IPS DF 19.7 (cell line): Measurements from ENCODE around the gene MSRB3.
"Not testable (repeated sequence)": the region's sequence is repeated elsewhere in the genome, so short reads cannot be mapped to it uniquely, and the experiment has no call there.

Experiments used
- DNase-seq: peaks from one replicate; pipeline ENCODE4 v3.0.0-alpha.2; 2013; ENCODE audit warnings: low read depth, low spot score

Gene MSRB3

GRCh38 chr12:65287426-65287825, 8.9 kb downstream of the MSRB3 start:
- no peak for DNase-seq

DNA sequence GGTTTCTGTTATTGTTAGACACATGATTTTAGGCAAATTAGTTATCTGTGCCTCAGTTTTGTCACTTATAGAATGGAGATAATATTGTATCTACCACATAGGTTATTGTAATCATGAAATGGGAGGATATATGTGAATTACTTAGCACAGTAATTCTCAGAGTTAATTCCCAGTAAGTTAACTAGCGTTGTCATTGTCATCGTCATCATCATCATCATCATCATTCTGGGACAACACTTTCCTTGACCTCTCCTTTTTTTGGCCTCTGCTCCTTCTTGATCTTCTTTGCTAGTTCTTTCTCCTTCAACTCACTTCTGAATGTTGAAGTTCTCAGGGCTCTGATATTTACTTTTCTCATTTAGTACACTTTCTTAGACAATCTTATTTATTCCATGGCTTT, 13.8 kb downstream of the MSRB3 start:
- no peak for DNase-seq

- no peak for DNase-seq
Observed at GRCh38 chr12:65293735-65294134, 15.3 kb downstream of the MSRB3 start.

GRCh38 chr12:65294641-65295262, 16.3 kb downstream of the MSRB3 start:
- no peak for DNase-seq

DNA sequence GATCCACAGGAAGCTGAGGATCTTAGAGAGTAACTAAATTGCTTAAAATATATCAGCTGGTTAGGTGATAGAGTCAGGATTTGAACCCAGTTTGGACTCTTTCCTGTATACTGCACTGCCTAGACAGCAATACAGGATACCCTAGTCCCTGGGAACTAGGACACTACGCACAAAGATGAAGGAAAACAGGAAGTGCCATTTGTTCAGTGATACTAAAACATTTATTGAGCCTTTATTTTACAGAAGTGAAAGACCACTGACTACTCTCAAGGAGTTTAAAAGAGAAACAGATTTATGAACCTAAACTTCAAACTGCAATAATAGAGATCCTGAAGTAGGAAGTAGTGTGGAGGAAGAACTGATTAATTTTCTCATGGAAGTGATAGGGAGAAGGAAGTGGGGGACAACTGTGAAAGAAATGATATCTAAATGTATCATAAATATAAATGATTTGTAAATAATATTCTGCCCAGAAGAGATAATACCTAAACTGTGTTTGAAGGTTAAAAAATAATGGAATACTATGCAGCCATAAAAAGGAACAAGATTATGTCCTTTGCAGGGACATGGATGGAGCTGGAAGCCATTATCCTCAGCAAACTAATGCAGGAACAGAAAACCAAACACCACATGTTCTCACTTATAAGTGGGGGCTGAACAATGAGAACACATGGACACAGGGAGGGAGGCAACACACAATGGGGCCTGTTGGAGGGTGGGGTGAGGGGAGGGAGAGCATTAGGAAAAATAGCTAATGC, 18.2 kb downstream of the MSRB3 start:
- no peak for DNase-seq

DNA sequence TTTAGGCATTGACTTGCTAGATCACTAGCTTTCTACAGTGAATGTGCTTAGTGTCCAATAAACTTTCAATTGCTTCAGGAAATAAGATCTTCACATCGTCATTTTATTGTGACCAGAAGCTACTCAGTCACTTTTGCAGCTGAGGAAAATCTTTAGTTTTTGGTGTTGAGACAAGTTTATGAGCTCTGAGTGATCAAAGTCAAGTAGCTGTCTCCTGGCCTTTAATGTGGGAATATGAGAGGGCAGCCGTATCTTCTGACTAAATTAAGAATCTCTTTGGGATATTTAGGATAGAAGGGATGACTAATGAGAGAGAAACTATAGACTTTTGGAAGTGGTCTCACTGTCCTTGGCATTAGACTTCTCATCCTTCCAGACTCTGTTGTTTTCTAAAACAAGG, 21.6 kb downstream of the MSRB3 start:
- no peak for DNase-seq

DNA sequence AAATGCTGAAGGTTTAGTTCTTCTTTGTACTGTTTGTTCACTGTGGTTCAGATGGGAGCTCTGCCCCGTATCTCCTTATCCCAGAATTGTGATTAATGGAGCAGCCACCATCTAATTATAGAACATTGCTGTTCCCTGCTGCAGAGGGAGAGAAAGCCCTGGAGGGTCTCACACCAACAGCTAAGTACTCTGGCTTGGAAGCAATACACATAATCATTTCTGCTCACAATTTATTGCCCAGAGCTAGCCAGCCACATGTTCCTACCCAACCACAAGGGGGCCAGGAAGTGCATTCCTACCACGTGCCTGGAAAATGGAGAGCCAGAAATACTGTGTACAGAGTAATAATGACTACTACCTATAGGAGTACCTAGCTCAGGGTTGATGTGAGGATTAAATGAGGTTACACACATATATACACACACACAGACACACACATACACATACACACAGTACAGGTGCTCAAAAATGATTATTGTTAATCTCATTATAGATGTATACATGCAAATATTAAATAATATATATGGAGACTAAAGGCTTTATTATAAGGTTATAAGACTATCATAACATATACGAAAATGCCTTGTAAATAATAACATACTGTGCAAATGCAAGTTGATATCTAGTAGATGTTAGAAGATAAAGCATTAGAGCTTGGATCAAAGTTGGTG, 22.3 kb downstream of the MSRB3 start:
- DNase-seq, result no peak

DNA sequence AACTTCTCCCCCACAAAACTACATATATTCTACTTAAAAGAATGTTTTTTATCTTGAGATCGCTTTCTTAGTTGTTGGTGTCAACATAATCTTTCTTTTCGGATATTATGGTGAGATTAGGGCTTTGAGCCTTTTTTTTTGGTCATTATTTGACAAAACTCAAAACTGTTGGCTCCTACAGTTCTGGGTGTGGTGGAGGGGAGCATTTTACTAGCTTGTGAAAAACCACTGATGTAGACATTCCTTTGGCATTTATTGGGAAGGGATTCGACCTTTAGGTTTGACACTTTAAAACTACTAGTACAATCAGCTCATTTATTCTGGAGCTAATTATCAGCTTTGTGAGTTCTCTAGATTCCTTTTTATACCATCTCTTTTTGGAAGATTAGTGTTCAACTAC, 24.4 kb downstream of the MSRB3 start:
- no peak for DNase-seq

DNA sequence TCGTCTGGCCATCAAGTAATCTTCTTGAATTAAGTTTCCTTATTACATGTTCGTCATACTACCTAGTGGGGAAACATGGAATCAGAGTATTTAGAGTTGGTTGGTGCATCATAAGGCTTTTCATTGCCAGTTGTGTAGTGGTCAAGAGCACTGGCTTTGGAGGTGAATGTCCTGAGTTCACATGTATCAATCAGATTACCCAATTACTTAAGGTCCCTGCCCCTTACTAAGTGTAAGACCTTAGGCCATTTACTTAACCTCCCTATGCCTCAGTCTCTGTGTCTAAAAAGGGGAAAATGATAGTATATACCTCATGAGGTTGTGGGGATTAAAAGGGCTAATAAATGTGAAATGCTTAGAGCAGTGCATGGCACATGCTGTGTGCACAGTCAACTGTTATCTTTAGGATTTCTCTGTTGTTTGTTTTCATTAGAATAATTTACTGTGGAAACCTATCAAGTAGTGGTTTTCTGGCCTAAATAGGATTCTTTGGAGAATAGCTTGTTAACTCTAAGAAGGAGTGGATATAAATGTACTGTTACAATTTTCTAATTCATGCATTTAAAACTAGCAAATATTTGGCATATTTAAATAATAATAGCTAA, 27.0 kb downstream of the MSRB3 start:
- DNase-seq, result no peak

GRCh38 chr12:65306366-65307168, 28.1 kb downstream of the MSRB3 start:
- DNase-seq, result no peak

- DNase-seq, result no peak
Observed at GRCh38 chr12:65307169-65307501, 28.7 kb downstream of the MSRB3 start.

DNA sequence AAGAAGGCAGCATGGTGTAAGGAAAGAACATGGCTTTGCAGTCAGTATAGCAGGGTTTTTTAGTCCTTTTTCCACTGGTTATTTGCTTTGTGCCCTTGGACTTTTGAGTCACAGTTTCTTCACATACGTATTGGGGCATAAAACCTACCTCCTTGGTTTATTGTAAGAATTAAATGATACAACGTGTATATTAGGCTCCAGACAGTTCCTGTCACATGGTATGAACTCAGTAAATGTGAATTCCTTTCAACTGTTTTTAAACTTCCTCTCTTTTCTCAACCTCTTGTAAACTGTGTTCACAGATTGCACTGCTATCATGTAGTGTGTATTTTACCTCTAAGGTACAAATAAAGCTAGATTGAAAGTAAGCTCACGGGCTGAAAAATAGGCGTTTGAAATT, 29.5 kb downstream of the MSRB3 start:
- DNase-seq, result no peak

GRCh38 chr12:65308601-65309071, 30.2 kb downstream of the MSRB3 start:
- no peak for DNase-seq

DNA sequence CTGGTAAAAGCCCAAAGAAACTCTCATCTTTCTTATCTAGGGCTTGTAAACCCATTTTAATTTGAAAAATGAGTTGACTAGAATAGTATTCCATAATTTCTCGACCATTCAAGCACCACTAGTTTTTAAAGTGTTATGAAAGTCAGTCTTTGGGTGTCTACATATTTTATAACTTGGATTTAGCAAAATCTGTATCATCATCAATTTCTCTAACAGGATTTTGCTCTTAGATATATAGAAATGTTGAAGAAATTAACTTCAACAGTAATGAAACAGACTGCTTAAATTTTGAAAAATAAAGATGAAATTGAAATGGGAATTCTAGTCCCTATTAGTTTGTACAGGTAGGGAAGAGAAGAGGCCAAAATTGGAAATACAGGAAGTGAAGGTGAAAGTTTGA, 32.8 kb downstream of the MSRB3 start:
- no peak for DNase-seq

DNA sequence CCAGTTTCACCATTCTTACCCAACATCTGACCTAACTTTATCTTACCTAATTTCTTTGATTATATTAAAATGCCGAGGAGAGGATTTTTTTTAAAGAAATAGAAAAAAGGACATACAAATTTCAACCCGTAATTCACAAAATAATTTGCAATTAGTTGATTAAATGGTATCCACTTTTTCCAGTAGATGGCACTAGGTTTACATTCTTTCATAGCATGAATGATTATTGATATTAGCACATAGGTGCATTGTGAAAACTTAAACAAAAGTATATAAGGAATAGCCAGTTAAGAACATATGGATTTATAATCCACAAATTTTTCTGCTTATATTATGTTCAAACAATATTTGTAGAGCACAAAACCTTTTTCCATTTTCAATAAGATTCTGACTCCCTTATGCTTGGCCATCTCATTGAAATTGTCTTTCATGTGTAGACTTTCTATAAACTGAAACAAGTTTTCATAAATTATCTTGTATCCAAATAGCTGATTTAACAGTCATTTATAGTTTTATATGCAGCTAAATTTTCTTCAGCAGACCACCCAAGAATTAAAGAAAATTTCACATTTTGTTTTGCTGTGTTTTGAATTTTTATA, 35.3 kb downstream of the MSRB3 start:
- no peak for DNase-seq

- not testable (repeated sequence) for DNase-seq
Observed at GRCh38 chr12:65315238-65315637, 36.8 kb downstream of the MSRB3 start.

GRCh38 chr12:65318186-65318685, 39.8 kb downstream of the MSRB3 start:
- DNase-seq, result no peak

- DNase-seq, result no peak
Observed at GRCh38 chr12:65319688-65320200, 41.3 kb downstream of the MSRB3 start.

GRCh38 chr12:65323070-65323469, 44.6 kb downstream of the MSRB3 start:
- DNase-seq, result no peak

DNA sequence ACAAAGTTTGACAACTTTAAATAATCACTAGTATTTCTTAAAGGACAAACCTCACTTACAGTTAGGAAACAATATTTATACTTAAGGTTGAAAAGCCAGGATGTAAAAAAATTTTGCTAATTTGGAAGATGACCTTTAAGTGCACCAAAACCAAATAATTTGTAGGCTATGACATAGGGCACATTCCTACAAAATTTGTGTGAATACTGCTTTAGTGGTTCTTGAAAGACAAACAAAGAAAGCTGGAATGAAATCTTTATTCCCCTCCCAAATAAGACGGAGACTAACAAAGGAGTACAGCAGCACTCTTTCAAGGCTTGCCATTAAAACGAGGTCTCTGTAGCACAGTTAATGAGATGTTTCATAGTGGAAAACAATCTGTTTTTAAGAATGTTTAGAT, 45.6 kb downstream of the MSRB3 start:
- DNase-seq, result no peak

DNA sequence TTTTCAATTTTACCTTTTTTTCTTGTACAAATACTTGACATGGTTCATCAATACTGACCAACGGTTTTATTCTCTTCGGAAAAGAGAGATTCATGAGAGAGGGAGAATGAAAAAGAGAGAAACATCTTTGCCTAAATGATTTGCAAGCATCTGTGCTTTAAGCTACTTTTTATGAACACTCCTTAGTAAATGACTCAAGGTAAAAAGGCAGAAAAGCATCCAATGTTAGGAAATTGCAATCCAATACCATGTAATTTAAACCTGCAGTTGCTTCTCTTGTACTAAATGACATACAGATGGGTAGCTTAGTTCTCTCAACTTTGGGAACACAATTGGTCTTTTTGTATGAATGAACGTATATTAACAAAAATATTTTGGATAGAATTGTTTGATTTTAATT, 46.1 kb downstream of the MSRB3 start:
- no peak for DNase-seq
